HG02885 (cell line): ENCODE measurements around the gene ZBTB8B.
"Not testable (repeated sequence)": the region's sequence is repeated elsewhere in the genome, so short reads cannot be mapped to it uniquely, and the experiment has no call there.

Experiments
- ATAC-seq: cut with Tn5 transposase; IDR thresholded peaks from one replicate; pipeline ENCODE4 v1.9.1; 2021; ENCODE audit warnings: mild to moderate bottlenecking; ENCODE audit not compliant: unreplicated experiment, poor library complexity

Gene ZBTB8B

DNA sequence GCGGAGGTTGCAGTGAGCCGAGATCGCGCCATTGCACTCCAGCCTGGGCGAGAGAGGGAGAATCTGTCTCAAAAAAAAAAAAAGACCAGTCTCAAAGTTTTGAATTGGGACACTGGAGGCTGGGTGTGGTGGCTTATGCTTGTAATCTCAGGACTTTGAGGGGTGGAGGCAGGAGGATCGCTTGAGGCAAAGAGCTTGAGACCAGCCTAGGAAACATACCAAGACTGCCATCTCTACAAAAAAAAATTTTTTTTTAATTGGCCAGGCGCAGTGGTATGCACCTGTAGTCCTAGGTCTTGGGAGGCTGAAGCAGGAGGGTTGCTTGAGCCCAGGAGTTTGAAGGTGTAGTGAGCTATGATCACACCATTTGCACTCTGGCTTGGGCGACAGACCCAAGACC lies 3.9 kb downstream of the ZBTB8B start:
- no peak for ATAC-seq

DNA sequence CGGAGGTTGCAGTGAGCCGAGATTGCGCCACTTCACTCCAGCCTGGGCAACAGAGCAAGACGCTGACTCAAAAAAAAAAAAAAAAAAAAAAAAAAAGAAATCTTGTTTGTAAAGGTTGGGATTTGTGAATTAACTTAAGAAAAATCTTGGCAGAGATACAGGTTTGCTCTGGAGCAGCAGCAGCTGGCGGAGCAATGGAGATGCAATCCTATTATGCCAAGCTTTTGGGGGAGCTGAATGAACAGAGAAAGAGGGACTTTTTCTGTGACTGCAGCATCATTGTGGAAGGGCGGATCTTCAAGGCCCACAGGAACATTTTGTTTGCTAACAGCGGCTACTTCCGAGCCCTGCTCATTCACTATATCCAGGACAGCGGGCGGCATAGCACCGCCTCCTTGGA lies 5.6 kb downstream of the ZBTB8B start:
- ATAC-seq, result no peak

DNA sequence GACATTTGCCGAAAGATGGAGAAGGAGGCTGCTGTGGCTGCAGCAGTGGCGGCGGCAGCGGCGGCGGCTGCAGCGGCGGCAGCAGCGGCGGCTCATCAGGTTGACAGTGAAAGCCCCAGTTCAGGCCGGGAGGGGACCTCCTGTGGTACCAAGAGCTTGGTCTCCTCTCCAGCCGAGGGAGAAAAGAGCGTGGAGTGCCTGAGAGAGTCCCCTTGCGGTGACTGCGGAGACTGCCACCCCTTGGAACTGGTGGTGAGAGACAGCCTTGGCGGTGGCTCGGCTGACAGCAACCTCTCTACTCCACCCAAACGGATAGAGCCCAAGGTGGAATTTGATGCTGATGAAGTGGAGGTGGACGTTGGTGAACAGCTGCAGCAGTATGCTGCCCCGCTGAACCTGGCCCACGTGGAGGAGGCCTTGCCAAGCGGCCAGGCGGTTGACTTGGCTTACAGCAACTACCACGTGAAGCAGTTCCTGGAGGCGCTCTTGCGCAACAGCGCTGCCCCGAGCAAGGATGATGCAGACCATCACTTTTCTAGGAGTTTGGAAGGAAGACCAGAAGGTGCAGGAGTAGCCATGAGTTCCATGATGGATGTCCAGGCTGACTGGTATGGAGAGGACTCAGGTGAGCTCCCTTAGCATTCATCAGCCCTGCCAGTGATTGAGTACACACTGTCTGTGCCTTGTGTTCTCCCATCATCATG lies 6.3 kb downstream of the ZBTB8B start:
- no peak for ATAC-seq

DNA sequence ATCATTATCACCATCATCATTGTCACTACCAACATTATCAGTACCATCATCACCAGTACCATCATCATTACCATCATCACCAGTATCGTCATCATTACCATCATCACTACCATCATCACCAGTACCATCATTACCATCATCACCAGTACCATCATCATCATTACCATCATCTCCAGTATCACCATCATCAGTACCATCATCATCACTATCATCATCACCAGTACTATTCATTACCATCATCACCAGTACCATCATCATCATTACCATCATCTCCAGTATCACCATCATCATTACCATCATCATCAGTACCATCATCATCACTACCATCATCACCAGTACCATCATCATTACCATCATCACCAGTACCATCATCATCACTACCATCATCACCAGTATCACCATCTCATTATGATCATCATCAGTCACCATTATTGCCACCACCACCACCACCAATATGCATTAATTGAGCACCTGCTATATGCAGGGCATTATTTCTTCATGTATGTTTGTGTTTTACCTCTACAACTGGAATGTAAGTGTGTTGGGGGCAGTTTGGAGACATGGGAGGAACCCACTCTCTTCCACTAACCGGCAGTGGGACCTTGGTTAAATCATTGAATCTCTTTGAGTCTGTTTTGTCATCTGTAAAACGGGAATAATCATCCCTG lies 7.0 kb downstream of the ZBTB8B start:
- ATAC-seq, result no peak

DNA sequence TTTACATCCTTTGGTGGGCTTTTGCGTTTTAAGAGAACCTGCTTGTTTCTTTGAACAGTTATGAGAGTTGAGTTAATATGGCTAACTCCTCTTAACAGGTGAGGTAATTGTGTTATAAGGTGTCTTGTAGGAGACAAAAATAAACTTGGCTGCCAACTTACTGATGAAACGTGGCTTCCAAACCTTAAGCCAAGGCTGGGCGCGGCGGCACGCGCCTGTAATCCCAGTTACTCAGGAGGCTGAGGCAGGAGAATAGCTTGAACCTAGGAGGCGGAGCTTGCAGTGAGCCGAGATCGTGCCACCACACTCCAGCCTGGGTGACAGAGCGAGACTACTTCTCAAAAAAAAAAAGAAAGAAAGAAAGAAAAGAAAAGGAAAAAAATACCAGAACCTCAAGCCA lies 8.1 kb downstream of the ZBTB8B start:
- not testable (repeated sequence) for ATAC-seq

DNA sequence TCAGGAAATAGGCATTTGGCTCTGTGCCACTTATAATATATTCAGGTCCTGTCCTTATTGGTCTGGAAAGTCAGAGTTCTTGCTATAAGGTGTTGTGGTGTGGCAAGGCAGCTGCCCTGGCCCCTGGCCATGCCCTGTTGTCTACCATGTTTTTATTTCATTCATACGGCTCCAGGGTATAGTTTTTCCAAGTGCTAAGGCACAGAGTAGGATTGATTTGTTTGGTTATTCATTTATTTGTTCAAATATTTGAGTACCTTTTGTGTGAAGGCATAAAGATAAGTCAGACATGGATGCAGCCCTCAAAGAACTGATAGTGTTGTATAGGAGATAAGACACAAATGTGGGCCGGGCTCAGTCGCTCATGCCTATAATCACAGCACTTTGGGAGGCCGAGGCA lies 10.1 kb downstream of the ZBTB8B start:
- no peak for ATAC-seq

DNA sequence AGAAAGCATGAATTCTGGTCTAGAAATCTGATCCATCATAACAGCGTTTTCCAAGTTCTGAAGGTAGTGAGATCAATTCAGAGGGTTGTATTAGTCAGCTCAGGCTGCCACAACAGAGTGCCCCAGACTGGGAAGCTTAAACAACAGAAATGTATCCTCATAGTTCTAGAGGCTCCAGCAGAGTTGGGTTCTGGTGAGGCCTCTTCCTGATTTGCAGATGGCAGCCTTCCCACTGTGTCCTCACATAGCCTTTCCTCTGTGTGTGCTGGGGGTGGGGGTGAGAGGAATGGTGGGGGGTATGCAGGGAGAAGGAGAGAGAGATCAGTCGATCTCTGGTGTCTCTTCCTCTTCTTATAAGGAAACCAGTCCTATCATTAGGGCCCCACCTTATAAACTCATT lies 15.1 kb downstream of the ZBTB8B start:
- ATAC-seq, result no peak

DNA sequence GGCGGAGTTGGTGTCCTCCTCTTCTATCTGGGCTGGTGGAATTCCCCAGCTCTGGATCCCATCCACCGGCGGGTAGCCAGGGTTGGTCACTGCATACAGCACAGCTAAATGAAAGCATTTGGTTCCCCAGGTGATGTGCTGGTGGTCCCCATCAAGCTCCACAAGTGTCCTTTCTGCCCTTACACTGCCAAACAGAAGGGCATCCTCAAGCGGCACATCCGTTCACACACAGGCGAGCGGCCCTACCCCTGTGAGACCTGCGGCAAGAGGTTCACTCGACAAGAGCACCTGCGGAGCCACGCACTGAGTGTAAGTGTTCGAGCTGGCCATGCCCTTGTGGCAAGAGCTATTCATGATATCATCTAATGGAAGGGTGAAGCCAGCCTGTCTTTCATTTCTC lies 15.9 kb downstream of the ZBTB8B start:
- ATAC-seq, result no peak

DNA sequence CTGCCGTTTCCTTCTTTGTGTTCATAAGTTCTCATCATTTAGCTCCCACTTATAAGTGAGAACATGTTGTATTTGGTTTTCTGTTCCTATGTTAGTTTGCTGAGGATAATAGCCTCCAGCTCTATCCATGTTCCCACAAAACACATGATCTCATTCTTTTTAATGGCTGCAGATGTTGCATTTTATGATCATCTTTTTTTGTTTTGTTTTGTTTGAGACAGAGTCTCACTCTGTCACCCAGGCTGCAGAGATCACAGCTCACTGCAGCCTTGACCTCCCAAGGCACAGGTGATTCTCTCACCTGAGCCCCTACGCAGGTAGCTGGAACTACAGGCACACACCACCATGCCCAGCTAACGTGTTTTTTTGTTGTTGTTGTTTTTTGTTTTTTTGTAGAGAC lies 16.9 kb downstream of the ZBTB8B start:
- not testable (repeated sequence) for ATAC-seq

DNA sequence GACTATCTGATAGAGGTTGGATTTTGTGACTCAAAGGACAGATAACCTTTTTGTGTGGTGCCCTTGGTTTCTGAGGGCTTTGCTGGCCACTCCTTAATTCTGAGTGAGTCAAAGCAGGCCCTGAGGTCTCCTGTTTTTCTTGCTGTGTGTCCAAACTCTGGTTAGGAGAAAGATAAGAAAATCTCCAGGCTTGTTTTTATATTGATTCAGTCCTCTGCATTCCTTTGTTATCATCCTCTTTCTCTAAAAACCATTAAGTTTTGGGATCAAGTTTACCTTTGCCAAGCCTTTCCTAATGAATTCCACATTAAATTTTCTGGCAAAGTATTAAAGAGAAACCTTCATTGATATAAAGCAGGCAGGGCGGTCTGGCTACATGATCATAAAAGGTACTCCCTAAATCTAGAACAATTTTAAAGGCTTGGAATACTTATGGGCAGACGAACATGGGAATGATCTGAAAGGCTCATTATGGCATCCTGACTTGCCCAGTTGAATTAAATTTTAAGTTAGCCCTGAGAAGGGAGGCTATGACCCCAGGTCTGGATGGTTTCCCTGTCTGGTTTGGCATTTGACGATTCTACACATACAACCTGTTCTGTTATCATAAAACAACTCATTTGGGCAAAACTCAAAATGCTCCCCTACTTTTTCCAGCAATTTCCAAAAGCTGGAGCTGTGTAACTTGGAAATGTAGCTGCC lies 20.8 kb downstream of the ZBTB8B start:
- no peak for ATAC-seq

DNA sequence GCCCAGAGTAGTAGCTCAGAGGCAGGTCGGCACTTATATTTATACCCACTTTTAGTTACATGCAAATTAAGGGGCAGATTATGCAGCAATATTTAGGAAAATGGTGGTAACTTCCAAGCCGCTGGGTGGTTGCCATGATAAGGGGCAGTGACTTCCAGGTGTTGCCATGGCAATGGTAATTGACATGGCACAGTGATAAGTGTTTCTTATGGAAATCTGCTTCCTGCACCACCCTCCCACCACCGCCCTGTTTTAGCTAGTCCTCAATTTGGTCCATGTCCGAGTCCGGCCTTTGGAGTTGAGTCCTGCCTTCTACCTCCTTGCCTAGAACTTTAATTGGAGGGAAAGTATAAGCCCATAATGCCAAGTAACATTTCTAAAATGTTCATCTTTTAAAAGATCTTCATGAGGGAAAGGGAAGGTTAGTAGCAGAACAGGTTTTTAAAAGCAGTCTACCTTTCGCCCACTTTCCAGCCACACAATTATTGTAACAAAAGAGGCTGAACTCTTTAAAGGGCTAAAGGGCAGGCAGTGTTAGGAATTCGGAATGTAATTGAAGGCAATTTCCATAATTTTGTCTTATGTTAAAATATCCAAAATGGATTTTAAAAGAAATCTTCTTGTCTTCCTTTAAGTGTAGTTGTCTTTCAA lies 21.7 kb downstream of the ZBTB8B start:
- no peak for ATAC-seq

DNA sequence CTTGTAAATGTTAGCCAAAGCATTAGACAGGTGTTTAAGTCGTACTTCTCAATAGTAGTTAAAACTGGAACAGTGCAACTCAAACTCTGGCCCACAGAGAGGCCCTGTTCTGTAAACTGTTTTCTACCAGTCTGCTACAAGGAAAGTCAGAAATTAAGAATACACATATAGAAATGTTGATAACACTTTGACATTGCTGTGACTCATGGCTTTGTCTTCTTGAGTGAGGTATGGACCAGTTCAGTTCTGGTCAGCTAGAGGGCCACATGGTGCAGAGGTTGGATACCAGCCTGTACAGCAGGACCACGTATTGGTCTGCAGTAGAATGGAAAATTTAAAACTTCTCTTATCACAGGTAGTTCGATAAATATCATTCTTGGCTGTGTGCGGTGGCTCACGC lies 22.3 kb downstream of the ZBTB8B start:
- ATAC-seq, result no peak

DNA sequence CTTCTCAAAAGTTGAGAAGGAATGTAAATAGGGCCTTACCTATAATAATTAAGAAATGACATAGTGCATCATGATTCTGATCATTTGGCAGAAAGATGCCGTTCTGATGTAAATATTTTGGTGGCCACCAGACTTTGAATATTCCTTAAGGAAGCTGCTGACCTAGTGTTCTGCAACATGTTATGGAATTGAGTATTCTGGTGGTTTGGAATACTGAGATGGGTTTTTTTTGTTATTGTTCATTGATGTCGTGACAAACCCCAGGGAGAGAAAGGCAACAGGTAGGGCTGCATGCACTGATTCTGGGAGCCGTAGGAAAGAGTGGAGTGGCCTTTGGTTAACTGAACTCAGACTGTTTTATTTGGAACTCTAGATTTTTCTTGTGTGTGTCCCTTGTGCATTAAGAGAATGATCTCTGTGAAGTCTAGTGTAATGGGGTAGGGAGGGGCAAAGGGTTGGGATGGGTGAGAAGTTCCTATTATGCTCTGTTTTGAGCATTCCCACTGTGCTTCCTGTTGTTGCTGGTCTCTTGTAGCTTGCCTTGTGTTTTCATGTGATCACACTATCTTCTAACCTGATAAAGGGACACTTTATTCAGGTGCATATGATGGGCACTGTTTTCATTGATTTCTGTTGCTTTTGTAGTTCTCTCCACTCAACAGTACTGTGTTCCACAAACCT lies 25.0 kb downstream of the ZBTB8B start:
- ATAC-seq, result no peak

DNA sequence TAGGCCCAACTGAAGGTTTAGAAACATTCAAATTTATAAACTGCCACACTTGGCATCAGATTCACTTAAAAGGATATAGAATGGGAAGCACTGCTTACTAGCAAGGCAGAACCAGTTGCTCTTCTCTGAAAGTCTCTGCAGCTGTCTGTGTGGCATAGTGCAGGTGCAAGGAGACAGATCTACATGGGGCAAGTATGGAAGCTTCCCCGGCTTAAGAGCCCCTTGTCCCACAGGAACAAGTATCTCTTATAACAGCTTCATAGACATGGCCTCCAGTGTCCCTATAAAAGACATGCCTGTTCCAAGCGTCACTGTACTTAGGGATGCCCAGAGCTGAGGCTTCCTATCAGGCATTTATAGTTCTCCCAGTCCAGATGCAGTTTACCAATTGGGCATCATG lies 26.5 kb downstream of the ZBTB8B start:
- ATAC-seq, result no peak

DNA sequence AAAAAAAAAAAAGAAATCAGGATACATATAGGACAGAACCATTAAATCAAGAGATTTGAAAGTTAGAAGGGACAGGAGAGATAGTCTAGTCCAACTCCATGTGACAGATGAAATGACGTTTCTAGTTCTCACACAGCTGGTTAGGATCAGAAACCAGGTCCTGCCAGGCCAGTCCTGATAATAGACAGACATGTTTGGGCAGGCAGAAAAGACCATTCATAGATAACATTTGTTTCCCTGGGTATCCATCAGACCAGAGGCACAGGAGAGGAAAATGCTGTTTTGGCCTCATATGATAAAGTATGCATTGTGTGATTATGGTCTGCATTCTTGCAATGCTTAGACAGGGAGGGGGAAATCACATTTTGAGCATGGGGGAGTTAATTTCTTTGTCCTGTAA lies 29.3 kb downstream of the ZBTB8B start:
- ATAC-seq, result no peak

DNA sequence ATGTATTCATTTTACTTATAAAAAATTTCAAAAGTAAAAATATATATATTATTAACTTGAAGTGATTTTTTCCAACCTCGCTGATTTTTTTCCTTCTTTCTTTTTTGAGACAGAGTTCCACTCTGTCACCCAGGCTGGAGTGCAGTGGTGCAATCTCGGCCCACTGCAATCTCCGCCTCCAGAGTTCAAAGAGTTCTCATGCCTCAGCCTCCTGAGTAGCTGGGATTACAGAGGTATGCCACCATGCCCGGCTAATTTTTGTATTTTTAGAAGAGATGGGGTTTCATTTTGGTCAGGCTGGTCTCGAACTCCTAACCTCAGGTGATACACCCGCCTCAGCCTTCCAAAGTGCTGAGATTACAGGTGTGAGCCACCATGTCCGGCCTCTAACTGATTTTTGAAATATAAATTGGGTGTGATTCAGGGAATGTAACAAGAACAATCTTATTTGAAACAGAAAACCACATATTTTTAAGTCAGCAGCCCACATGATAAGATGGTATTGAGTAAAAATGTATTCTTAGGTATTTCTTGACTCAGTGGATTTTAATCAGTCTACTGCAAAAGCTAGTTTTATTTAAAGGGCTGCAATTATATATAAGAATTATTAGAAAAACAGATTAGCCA lies 30.0 kb downstream of the ZBTB8B start:
- no peak for ATAC-seq

DNA sequence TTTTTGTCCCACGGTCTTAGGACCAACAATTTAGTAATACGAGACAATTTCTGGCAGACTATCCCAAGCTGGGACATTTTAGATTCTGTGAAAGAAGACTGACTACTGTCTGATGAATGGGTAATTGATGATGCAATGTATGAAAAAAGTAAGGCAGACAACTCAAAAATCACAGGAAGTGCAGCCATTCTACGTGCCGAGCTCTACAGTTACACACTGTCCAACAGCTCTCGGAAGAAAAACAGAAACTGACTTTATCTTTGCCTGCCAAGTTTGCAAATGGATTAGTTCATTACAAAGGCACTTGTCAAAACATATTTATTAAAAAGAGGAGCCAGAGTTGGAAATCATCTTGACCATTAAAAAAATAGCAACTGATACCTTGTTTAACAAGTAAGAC lies 31.3 kb downstream of the ZBTB8B start:
- no peak for ATAC-seq

DNA sequence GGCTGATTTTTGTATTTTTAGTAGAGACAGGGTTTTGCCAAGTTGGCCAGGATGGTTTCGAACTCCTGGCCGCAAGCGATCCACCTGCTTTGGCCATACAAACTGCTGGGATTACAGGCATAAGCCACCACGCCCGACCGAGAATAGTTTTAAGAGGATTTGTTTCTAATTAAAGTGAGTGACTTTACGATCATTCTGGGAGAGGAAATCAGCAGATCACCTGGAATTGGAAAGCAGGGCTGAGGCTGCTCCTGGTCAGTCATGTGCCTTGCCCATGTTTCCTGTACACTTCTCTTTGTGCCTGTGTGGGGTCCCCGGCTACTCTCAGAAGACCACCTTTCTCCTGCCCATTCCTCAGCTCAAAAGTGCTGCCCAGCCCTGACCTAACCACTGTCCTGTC lies 33.9 kb downstream of the ZBTB8B start:
- no peak for ATAC-seq

DNA sequence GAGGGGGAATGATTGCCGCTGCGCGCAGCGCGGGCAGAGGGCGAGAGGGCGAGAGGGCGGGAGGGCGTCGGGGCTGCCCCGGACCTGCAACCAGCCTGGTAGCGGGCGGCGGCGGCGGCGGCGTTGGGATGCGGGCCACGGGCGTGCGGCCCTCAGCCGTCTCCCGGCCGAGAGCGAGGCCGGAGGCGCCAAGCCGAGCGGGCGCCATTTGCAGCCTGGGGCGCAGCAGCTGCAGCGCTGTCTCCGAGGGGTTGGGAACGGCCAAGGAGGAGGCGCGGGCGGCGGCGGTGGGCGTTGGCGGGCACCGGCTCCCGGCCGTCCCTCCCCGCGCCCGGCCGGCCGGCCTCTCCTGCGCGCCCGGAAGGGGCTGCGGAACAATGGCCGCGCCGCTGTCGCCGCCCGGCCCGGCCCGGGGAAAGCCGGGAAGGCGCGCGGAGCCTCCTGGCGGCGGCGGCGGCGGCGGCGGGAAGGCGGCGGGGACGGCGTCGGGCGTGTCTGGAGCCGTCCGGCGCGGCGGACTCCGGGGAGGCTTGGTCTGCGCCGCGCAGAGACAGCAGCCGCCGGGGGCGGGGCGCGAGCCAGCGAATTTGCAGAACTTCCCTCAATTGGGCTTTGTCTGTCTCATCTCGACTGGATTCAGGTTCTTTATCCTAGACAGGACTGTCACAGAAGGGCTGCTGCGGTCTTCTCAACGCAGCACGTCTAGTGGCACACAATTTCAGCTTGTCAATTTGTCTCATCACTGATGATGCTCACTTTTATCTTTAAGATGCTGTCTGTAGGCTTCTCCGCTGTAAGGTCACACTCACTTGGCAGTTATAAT lies 35.7 kb downstream of the ZBTB8B start:
- ATAC-seq, result peak; percentile 56
